Nasal cavity respiratory epithelium epithelial cell of viscerocranial mucosa (primary cell): ENCODE data around the gene TRPM5. TPM values are rescaled to one million over a fixed set of nuclear protein-coding genes. Genes with fewer than 3 reads are reported as not detected.

Source experiments
- total RNA-seq: library from RNA; depleted of rRNA; stranded (reverse); fragments of >200 nt; gene quantifications from 2 replicates; pipeline ENCODE4 v1.2.3, GENCODE V29; 2014

The TRPM5 gene, protein sequence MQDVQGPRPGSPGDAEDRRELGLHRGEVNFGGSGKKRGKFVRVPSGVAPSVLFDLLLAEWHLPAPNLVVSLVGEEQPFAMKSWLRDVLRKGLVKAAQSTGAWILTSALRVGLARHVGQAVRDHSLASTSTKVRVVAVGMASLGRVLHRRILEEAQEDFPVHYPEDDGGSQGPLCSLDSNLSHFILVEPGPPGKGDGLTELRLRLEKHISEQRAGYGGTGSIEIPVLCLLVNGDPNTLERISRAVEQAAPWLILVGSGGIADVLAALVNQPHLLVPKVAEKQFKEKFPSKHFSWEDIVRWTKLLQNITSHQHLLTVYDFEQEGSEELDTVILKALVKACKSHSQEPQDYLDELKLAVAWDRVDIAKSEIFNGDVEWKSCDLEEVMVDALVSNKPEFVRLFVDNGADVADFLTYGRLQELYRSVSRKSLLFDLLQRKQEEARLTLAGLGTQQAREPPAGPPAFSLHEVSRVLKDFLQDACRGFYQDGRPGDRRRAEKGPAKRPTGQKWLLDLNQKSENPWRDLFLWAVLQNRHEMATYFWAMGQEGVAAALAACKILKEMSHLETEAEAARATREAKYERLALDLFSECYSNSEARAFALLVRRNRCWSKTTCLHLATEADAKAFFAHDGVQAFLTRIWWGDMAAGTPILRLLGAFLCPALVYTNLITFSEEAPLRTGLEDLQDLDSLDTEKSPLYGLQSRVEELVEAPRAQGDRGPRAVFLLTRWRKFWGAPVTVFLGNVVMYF (N-terminal part only)
- total RNA-seq, result not detected in 2 replicates

DNA sequence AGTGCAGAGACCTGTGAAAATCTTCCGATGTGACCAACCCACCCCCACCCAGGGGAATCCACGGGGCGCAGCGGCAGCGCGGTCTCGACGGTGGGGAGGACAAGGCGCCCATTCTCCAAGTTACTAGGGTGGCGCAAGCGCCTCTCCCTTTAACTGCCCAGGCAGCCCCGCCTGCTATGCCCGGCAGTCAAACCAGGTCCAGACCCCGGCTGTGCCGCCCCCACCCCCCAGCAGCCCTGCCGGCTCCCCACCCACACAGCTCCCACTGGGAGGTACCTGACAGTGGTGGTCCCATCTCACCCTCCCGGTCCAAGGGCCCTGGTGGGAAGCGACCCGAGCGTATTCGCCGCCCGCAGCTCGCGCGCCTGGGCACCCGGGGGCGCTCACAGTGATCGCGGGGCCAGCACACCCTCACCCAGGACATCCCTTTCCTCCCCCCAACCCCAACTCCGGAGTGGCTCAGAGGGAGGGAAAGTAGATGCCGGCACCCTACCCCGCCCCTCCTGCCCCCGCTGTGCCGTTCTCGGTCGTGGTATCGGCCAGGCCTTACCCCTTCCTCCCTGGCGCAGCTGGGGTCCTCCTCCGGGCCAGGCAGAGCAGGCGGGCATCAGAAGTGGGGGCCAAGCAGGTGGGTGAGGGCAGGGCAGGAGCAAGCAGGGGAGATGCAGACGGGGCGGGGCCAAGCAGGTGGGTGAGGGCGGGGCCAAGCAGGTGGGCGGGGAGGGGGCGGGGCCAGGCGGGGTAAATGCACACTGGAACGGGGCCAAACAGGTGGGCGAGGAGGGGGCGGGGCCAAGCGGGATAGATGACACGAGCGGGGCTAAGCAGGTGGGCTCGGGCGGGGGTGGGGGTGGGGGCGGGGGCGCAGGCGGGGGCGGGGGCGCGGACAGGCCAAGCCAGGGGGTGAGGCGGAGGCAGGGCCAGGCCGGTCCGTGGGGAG, at the start of gene TRPM5:
TRPM5 (minus strand) TSS at position 634 of the 940 bp plus-strand sequence. CDS start 21,478 bp downstream, outside the sequence.

DNA sequence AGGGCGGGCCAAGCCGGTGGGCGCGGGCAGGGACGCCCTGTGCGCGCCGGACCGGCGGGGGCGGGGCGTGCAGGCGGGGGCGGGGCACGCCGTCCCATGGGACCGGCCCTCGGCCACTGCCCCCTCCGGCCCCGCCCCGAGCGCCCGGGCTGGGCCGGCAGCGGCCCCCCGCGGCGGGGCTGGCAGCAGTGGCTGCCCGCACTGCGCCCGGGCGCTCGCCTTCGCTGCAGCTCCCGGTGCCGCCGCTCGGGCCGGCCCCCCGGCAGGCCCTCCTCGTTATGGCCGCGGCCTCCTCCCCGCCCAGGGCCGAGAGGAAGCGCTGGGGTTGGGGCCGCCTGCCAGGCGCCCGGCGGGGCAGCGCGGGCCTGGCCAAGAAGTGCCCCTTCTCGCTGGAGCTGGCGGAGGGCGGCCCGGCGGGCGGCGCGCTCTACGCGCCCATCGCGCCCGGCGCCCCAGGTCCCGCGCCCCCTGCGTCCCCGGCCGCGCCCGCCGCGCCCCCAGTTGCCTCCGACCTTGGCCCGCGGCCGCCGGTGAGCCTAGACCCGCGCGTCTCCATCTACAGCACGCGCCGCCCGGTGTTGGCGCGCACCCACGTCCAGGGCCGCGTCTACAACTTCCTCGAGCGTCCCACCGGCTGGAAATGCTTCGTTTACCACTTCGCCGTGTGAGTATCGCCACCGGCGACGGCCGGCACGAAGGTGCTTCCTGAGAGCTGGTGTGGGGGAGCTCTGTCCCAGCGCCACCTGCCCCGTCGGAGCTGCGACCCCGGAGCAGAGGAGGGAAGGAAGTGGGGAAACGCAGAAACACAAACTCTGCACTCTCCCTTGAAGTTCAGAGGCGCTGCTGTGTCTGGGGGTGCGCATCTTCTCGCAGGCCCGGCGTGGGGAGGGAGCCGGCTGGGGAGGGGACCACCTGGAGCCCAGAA, 769 bp upstream of the TRPM5 start, which contains the start of gene KCNQ1:
KCNQ1 (plus strand) TSS at position 188 of the 925 bp plus-strand sequence; CDS start at position 279, 91 bp downstream.

DNA sequence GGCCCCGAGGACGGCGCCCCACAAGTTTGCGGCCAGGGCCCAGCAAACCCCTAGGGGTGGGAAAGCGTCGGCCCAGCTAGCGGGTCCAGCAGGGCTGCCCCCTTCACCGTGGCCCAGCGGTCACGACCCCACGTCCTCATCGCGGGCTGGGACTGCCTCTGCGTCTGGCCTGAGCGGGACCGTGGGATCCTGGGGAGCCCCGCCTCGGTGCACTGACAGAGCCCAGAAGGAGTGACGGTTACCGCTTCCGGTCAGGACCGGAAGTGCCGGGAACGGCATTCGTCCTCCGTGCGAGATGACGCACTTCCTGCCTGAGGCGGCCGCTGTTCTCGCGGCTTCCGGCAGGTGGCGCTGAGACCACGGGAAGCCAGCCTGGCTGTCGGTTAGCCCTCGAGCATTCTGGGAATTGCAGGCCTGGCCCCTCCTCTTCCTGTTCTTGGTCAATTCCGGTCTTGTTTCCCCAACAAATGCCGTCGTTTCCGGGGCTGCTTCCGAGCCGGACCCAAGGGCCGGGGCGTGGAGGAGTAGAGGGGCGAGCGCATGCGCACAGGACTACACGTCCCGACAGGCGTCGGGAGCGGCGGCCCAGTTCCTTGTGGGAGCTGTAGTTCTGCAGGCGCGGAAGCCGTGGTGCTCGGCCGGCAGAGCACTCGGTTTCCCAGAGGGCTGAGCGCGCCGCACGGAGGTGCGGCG, 44.1 kb downstream of the TRPM5 start, which contains the start of gene TSSC4:
TSSC4 (plus strand) TSS at position 682 of the 693 bp plus-strand sequence. CDS start 1,884 bp downstream, outside the sequence.

Other genes starting within 250 kb of the TRPM5 start
- 0.21 and 1.0 TPM in 2 replicates for gene ASCL2, start 173.9 kb downstream of the TRPM5 start, total RNA-seq
- gene C11orf21, start 142.6 kb downstream of the TRPM5 start, total RNA-seq, result not detected in 2 replicates
- gene TSPAN32, start 142.5 kb downstream of the TRPM5 start, total RNA-seq, result not detected in 2 replicates
- 164 and 645 TPM in 2 replicates for gene CD81, start 67.2 kb downstream of the TRPM5 start, total RNA-seq
- 49.8 and 77.2 TPM in 2 replicates for gene TSSC4, start 43.8 kb downstream of the TRPM5 start, total RNA-seq
- under 0.01 and 6.9 TPM in 2 replicates for gene KCNQ1, start 494 bp upstream of the TRPM5 start, total RNA-seq